ENCODE data around the gene LYPD1. TPM values are rescaled to one million over a fixed set of nuclear protein-coding genes. Genes with fewer than 3 reads are reported as not detected.

The LYPD1 gene
- total and polyA plus RNA-seq, 2 of the 4 experiments (the other 2 are of a cell fraction): 66.1 to 87.6 TPM

DNA sequence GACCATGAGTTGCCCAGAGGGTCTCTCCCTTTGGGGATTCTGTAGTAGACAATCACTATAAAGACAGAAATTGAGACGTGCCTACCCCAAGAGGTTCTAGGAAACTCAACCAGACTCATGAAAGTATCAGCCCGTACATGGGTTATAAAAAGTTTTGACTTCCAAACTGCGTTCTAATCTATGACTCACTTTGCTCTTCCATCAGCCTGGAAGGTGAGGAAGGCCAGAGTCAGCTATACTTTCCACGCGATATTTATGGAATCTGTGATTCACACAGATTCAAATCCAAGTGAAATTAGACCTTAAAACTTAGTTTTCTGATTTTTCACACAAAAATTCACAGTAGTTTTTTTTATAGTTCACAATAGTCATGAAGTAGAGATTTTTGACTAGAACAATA lies 7.7 kb upstream of the LYPD1 start:
- Histone ChIP-seq H3K4me2 (ENCODE audit: low read depth, low read length) (peak overlapping the region; percentile 68; the same call in 1 of the 2 replicates), H4K8ac (ENCODE audit: low read depth in 2 of 2, low read length in 2 of 2) (peak overlapping the region in 1 of 2 experiments; percentile 44; a peak in 2 of 4 replicates), H3K9me1 (ENCODE audit: insufficient read depth, low read length) (peaks cover 4% of the 10 kb centered on the region; the same call in 1 of the 2 replicates), H2AK5ac (ENCODE audit: low read depth, low read length) (0 out of 2 replicates have a peak overlapping the region, but pooled peaks have one; percentile 50), H3K9ac (ENCODE audit: low read depth, low read length) (no peak overlapping the region), H4K91ac (ENCODE audit: insufficient read depth, low read depth, low read length) (no peak overlapping the region), H3K36me3 (ENCODE audit: control insufficient read depth, insufficient read depth, low read length) (no peaks in the 10 kb centered on the region), H3K9me3 (ENCODE audit: control insufficient read depth, insufficient read depth, low read length) (no peaks in the 10 kb centered on the region), H3K18ac (ENCODE audit: low read depth, low read length) (peak overlapping the region; percentile 78; the same call in 1 of the 2 replicates), H4K20me1 (ENCODE audit: insufficient read depth, low read length) (no peaks in the 10 kb centered on the region), H3K14ac (replicated peaks; ENCODE audit: low read depth, low read length) (peak overlapping the region; percentile 67), H2BK5ac (ENCODE audit: low read depth, low read length, poor library complexity, severe bottlenecking) (peak overlapping the region; percentile 92), H3K4me3 (ENCODE audit: insufficient read depth, low read depth, low read length) (no peak overlapping the region), H2AFZ (replicated peaks; ENCODE audit: low read length, poor library complexity) (peak overlapping the region; percentile 40), H3K56ac (ENCODE audit: extremely low read depth, insufficient read depth, low read length) (no peak overlapping the region), H2BK20ac (ENCODE audit: low read depth, low read length) (peak overlapping the region; percentile 90; the same call in 1 of the 2 replicates), H3K27me3 (ENCODE audit: control insufficient read depth, insufficient read depth, low read length) (no peaks in the 10 kb centered on the region), H4K5ac (ENCODE audit: low read depth, low read length) (peak overlapping the region; percentile 38; the same call in 1 of the 2 replicates), H3K27ac (ENCODE audit: insufficient read depth, low read length) (no peak overlapping the region), H3K79me1 (ENCODE audit: low read depth in 1 of 2, low read length in 2 of 2) (peaks cover 0 to 15% of the 10 kb centered on the region in 2 experiments; a peak in 2 of 4 replicates), H3K4ac (ENCODE audit: low read depth, low read length) (peak overlapping the region; percentile 55), H2AK9ac (replicated peaks; ENCODE audit: low read depth, low read length, poor library complexity) (no peak overlapping the region), H2BK120ac (ENCODE audit: low read depth, low read length) (peak overlapping the region; percentile 81), H3K23ac (ENCODE audit: low read depth, low read length) (peak overlapping the region; percentile 90; the same call in 1 of the 2 replicates), H3K4me1 (ENCODE audit: control insufficient read depth, insufficient read depth, low read length) (peaks cover 5% of the 10 kb centered on the region; the same call in 1 of the 2 replicates), H2BK15ac (ENCODE audit: low read depth, low read length) (no peak overlapping the region)
- BruUV-seq (replicated peaks): no TSS peak
- in situ Hi-C loops (cut with MboI; ENCODE audit: low sequenced_read_pairs): no loop called here
- dilution Hi-C loops (cut with HindIII; ENCODE audit: low sequenced_read_pairs, unreplicated experiment): no loop called here
- intact Hi-C loops (cut with micrococcal nuclease): loop anchor here (10.0 kb wide), 1 partner anchor 1167 kb away; no protein-coding TSS in a partner anchor
- whole genome bisulfite sequencing, 2 experiments (ENCODE audit: extremely low coverage in 2 of 2, insufficient read length in 1 of 2): no CpG with 5 or more reads among the region's 5 CpGs
- CTCF ChIA-PET: interaction anchor here (1.2 kb wide), 1 partner anchor 19 kb away, joined by 3 read pairs; no protein-coding TSS in a partner anchor
- POLR2A ChIA-PET (ENCODE audit: unreplicated experiment): no interaction called here
- ATAC-seq (ENCODE audit: low read depth): peak; percentile 66
- DNase-seq: peak; percentile 86
- TF ChIP-seq CHD1 (IDR thresholded peaks at IDR 0.05; ENCODE audit: low read depth, low read length) (no peak), MAZ (IDR thresholded peaks at IDR 0.05; ENCODE audit: borderline replicate concordance, low read depth, low read length) (no peak), CEBPB (IDR thresholded peaks at IDR 0.05; ENCODE audit: low read depth, low read length) (no peak), FOS (IDR thresholded peaks at IDR 0.05; ENCODE audit: low read depth, low read length) (peak; percentile 75), MAFK (IDR thresholded peaks at IDR 0.05; ENCODE audit: low read depth, low read length) (peak; percentile 32; the same call in 1 of the 2 replicates), SMC3 (IDR thresholded peaks at IDR 0.05; ENCODE audit: low read depth, low read length) (no peak), BHLHE40 (IDR thresholded peaks at IDR 0.05; ENCODE audit: low read depth, low read length) (0 out of 2 replicates have a peak, but pooled peaks have one; percentile 28)

Data from IMR-90 (cell line).